ENCODE measurements around the gene NXPH4.

The NXPH4 gene

DNA sequence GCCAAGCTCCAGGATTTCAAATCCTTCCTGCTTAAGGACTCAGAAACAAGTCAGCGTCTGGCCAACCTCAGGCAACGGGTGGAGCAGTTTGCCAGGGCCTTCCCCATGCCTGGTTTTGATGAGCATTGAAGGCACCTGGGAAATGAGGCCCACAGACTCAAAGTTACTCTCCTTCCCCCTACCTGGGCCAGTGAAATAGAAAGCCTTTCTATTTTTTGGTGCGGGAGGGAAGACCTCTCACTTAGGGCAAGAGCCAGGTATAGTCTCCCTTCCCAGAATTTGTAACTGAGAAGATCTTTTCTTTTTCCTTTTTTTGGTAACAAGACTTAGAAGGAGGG, 17.6 kb downstream of the NXPH4 start:
- TF ChIP-seq CTCF (conservative IDR thresholded peaks at IDR 0.05; ENCODE audit: control insufficient read depth, insufficient read depth, low read depth, low read length) = no peak
- no peak overlapping the region for H3K4me3 ChIP-seq (ENCODE audit: control insufficient read depth, low read depth, low read length)
- no peak for DNase-seq (ENCODE audit: low read depth)

DNA sequence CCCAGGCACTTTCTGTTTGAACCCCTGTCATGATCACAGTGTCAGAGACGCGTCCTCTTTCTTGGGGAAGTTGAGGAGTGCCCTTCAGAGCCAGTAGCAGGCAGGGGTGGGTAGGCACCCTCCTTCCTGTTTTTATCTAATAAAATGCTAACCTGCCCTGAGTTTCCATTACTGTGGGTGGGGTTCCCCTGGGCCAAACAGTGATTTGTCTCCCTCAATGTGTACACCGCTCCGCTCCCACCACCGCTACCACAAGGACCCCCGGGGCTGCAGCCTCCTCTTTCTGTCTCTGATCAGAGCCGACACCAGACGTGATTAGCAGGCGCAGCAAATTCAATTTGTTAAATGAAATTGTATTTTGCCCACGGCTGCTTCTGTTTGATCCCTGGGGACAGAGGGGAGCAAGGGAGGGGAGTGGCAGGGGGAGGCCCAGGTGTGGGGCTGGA, 18.0 kb downstream of the NXPH4 start:
- H3K4me3 ChIP-seq (ENCODE audit: control insufficient read depth, low read depth, low read length) = no peak overlapping the region
- DNase-seq (ENCODE audit: low read depth) = no peak
- TF ChIP-seq CTCF (conservative IDR thresholded peaks at IDR 0.05; ENCODE audit: control insufficient read depth, insufficient read depth, low read depth, low read length) = no peak

DNA sequence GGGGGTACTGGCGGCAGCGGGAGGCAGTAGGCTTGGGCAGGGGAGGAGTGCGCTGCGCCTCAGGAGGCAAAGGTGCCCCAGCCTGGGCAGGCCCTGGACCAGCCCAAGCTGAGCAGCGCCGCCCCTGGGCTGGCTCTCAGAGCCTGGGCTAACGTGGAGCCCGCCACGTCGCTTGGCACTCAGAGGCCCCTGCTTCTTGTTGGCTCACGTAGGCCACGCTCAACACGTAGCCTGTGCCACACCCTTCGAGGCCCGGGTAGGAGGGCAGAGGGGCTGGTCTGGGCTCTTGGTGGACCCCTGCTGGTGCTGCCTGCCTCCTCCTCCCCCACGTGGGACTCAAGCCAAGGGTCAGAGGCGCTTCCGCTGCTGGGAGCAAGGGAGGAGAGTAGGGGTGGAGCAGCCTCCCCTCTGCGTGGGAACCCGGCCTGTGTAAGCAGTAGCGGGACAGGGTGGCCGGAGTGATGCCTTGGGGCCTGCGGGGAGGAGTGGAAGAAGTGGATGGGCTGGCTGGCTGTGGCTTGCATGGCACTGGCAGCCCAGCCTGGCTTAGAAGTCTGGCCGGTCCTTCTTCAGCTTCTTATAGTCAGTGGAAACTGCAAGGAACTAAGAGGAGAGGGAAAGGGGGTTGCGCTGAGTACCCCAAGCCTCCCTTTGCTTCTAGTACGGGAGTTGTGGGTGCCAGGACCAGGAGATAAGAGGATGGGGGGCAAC, 18.6 kb downstream of the NXPH4 start:
- no peak for TF ChIP-seq CTCF (conservative IDR thresholded peaks at IDR 0.05; ENCODE audit: control insufficient read depth, insufficient read depth, low read depth, low read length)
- DNase-seq (ENCODE audit: low read depth) = no peak
- H3K4me3 ChIP-seq (ENCODE audit: control insufficient read depth, low read depth, low read length) = no peak overlapping the region

- H3K4me3 ChIP-seq (ENCODE audit: control insufficient read depth, low read depth, low read length) = no peak overlapping the region
- no peak for TF ChIP-seq CTCF (conservative IDR thresholded peaks at IDR 0.05; ENCODE audit: control insufficient read depth, insufficient read depth, low read depth, low read length)
- DNase-seq (ENCODE audit: low read depth) = no peak
These were observed 19.1 kb downstream of the NXPH4 start for GRCh38 chr12:57235728-57236131.

DNA sequence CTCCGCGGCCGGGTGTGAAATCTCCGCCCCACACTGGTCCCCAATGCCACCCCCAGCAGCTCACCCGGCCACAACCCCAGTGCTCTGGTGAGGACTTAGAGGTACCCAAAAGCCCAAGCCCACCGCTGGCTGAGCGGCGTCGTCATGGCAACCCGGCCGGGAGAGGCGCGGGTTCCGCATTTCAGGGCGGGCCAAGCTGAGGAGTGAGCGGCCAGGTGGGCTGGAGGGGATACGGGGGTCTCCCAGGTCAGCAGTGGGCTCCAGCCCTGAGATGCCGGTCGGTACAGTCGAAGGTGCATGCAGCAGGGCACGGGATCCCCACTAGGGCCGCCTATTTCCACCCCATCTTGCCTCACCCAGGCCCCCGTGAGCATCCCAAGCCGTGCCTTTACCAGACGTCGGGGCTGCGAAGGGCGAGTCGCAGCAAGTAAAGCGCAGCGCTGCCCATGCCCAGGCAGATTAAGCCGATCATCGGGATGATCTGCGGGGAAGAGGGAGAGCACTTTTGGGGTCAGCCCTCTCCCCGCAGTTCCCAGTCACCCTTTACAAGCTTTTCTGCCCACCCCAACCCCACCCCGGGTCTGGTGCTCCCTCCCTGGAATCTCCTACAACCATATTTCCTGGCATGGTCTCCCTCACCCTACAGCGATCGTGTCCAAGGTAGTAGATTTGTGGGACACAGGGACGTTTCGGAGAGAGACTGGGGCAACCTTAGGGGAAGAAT, 19.8 kb downstream of the NXPH4 start:
- no peak for TF ChIP-seq CTCF (conservative IDR thresholded peaks at IDR 0.05; ENCODE audit: control insufficient read depth, insufficient read depth, low read depth, low read length)
- DNase-seq (ENCODE audit: low read depth) = no peak
- H3K4me3 ChIP-seq (ENCODE audit: control insufficient read depth, low read depth, low read length) = no peak overlapping the region

GRCh38 chr12:57236925-57237595, 20.5 kb downstream of the NXPH4 start:
- H3K4me3 ChIP-seq (ENCODE audit: control insufficient read depth, low read depth, low read length) = no peak overlapping the region
- no peak for DNase-seq (ENCODE audit: low read depth)
- no peak for TF ChIP-seq CTCF (conservative IDR thresholded peaks at IDR 0.05; ENCODE audit: control insufficient read depth, insufficient read depth, low read depth, low read length)
